HepG2 (cell line): ENCODE data around the gene PTGR1. TPM values are rescaled to one million over a fixed set of nuclear protein-coding genes. Genes with fewer than 3 reads are reported as not detected.
A peak's percentile ranks its signal among the peaks of the same experiment; 100 is the strongest.

Experiments used
- CSRNP1 ChIP-seq: sonication (generic); formaldehyde crosslinking; IDR thresholded peaks from 2 replicates; pipeline ENCODE4 v1.8.1; 2023; ENCODE audit warnings: mild to moderate bottlenecking, missing genetic modification reagents
- CTCF ChIP-seq: sonication (generic); formaldehyde crosslinking; IDR thresholded peaks from 2 replicates; pipeline ENCODE4 v1.5.0; 2020; ENCODE audit warnings: mild to moderate bottlenecking, missing genetic modification reagents, moderate library complexity
- EP300 ChIP-seq, 3 experiments: sonication (generic) in 1 of 3; formaldehyde crosslinking in 1 of 3; IDR thresholded peaks; 2 replicates each; pipeline versions ENCODE4 v1.5.1 to v1.6.1; 2011 to 2020; ENCODE audit warnings: low read depth in 2 of 3, low read length in 2 of 3, borderline replicate concordance in 1 of 3, improper control_type of control experiment in 1 of 3, mild to moderate bottlenecking in 1 of 3, missing genetic modification reagents in 1 of 3, moderate library complexity in 1 of 3
- FLYWCH1 ChIP-seq: sonication (generic); formaldehyde crosslinking; IDR thresholded peaks from 2 replicates; pipeline ENCODE4 v1.8.1; 2023; ENCODE audit warnings: mild to moderate bottlenecking, missing genetic modification reagents
- FOSL1 ChIP-seq: sonication (generic); formaldehyde crosslinking; IDR thresholded peaks from 2 replicates; pipeline ENCODE4 v1.9.0; 2021; ENCODE audit warnings: missing genetic modification reagents, borderline replicate concordance
- FOXK1 ChIP-seq: sonication (generic); formaldehyde crosslinking; IDR thresholded peaks from 2 replicates; pipeline ENCODE4 v1.4.0; 2020; ENCODE audit warnings: low read depth, missing genetic modification reagents, borderline replicate concordance
- GLMP ChIP-seq: sonication (generic); formaldehyde crosslinking; IDR thresholded peaks from 2 replicates; pipeline ENCODE4 v1.9.0; 2021; ENCODE audit warnings: missing genetic modification reagents, mild to moderate bottlenecking, borderline replicate concordance
- GZF1 ChIP-seq: sonication (generic); formaldehyde crosslinking; IDR thresholded peaks from 2 replicates; pipeline ENCODE4 v1.5.1; 2020; ENCODE audit warnings: mild to moderate bottlenecking, missing genetic modification reagents
- JARID2 ChIP-seq: sonication (generic); formaldehyde crosslinking; IDR thresholded peaks from 2 replicates; pipeline ENCODE4 v1.8.1; 2023; ENCODE audit warnings: missing genetic modification reagents, inconsistent platforms; ENCODE audit not compliant: insufficient replicate concordance
- MXD3 ChIP-seq: IDR thresholded peaks from 2 replicates; pipeline ENCODE4 v1.6.1; 2016; ENCODE audit warnings: mild to moderate bottlenecking, missing biosample characterization, missing genetic modification reagents
- POLR2AphosphoS2 ChIP-seq: IDR thresholded peaks from 2 replicates; pipeline ENCODE4 v1.6.1; 2011; ENCODE audit warnings: low read depth, low read length, improper control_type of control experiment
- SOX6 ChIP-seq, 2 experiments: fragments of 450-650 bp in 1 of 2; sonication (generic) in 1 of 2; formaldehyde crosslinking in 1 of 2; IDR thresholded peaks; 2 replicates each; pipeline versions ENCODE4 v1.4.0 to v1.6.1; 2017 to 2020; ENCODE audit warnings: antibody characterized with exemption in 1 of 2, mild to moderate bottlenecking in 1 of 2, missing genetic modification reagents in 1 of 2
- TERF1 ChIP-seq: sonication (generic); formaldehyde crosslinking; IDR thresholded peaks from 2 replicates; pipeline ENCODE4 v1.8.0; 2022; ENCODE audit warnings: mild to moderate bottlenecking, missing genetic modification reagents, moderate library complexity
- ZBED4 ChIP-seq: sonication (generic); formaldehyde crosslinking; IDR thresholded peaks from 2 replicates; pipeline ENCODE4 v1.4.0; 2020; ENCODE audit warnings: missing genetic modification reagents, borderline replicate concordance
- ZNF282 ChIP-seq: fragments of 450-650 bp; IDR thresholded peaks from 2 replicates; pipeline ENCODE4 v1.6.1; 2018; ENCODE audit not compliant: partially characterized antibody
- ZNF33A ChIP-seq: sonication (generic); formaldehyde crosslinking; IDR thresholded peaks from 2 replicates; pipeline ENCODE4 v1.5.1; 2020; ENCODE audit warnings: missing genetic modification reagents, mild to moderate bottlenecking, moderate library complexity, borderline replicate concordance
- ZNF552 ChIP-seq: sonication (generic); formaldehyde crosslinking; IDR thresholded peaks from 2 replicates; pipeline ENCODE4 v1.9.0; 2022; ENCODE audit warnings: missing genetic modification reagents, mild to moderate bottlenecking, borderline replicate concordance
- ZNF747 ChIP-seq: sonication (generic); formaldehyde crosslinking; IDR thresholded peaks from 2 replicates; pipeline ENCODE4 v1.8.1; 2023; ENCODE audit warnings: missing genetic modification reagents, mild to moderate bottlenecking, borderline replicate concordance
- ZNF879 ChIP-seq: sonication (generic); formaldehyde crosslinking; IDR thresholded peaks from 2 replicates; pipeline ENCODE4 v1.8.1; 2023; ENCODE audit warnings: missing genetic modification reagents
- polyA plus RNA-seq, 8 experiments: library from polyadenylated mRNA; depleted of rRNA in 3 of 8; stranded (reverse) in 7 of 8; unstranded in 1 of 8; fragments of >200 nt; fragmentation: Illumina TruSeq in 4 of 8; extraction: Trizol in 4 of 8; gene quantifications; 2 replicates each; pipeline versions ENCODE4 v1.2.1 to v1.2.3, GENCODE V29; 2011 to 2016; ENCODE audit warnings: low read depth in 4 of 8, missing spikeins in 1 of 8, mixed read lengths in 1 of 8; ENCODE audit not compliant: insufficient read depth in 1 of 8
- total RNA-seq, 5 experiments: library from RNA; depleted of rRNA; stranded (reverse); fragments of >200 nt; fragmentation: Illumina TruSeq; extraction: Trizol; gene quantifications; 2 replicates each; pipeline ENCODE4 v1.2.3, GENCODE V29; 2016; ENCODE audit warnings: low read depth in 1 of 5

The PTGR1 gene
- total and polyA plus RNA-seq, 2 of the 13 experiments (the other 11 are each of a cell fraction or from before 2014, with no cell fraction given): 6.0 to 15.8 TPM

GRCh38 chr9:111524731-111525055, 74.8 kb downstream of the PTGR1 start (continued):
- TF ChIP-seq CTCF (no peak), FOSL1 (CRISPR knock-in tag) (no peak), ZBED4 (CRISPR knock-in tag) (no peak), ZNF879 (CRISPR knock-in tag) (no peak), JARID2 (CRISPR knock-in tag) (peak; percentile 72), ZNF33A (CRISPR knock-in tag) (no peak), ZNF282 (no peak), EP300 (IDR thresholded peaks at IDR 0.05; ENCODE audit: low read depth in 2 of 2, low read length in 2 of 2) (no peak), EP300 (CRISPR knock-in tag; IDR thresholded peaks at IDR 0.05; ENCODE audit: borderline replicate concordance) (no peak), TERF1 (CRISPR knock-in tag) (no peak), ZNF552 (CRISPR knock-in tag) (no peak), GLMP (CRISPR knock-in tag) (no peak), POLR2AphosphoS2 (no peak), FOXK1 (no peak), CSRNP1 (0 out of 2 replicates have a peak, but pooled peaks have one; percentile 76), SOX6 (IDR thresholded peaks at IDR 0.05) (no peak), SOX6 (CRISPR knock-in tag; IDR thresholded peaks at IDR 0.05) (no peak), FLYWCH1 (no peak), ZNF747 (CRISPR knock-in tag) (no peak), GZF1 (no peak), MXD3 (no peak)
